GM12878 (cell line): ENCODE results near the gene HDAC7. TPM values are rescaled to one million over a fixed set of nuclear protein-coding genes. Genes with fewer than 3 reads are reported as not detected.
A peak's percentile ranks its signal among the peaks of the same experiment; 100 is the strongest.

Source experiments
- ATAC-seq: fragments of 200-7000 bp; cut with Tn5 transposase; 3 replicates; pipeline ENCODE4 v1.9.1; 2020; ENCODE audit warnings: mild to moderate bottlenecking, moderate library complexity
- BruUV-seq: library from RNA; stranded (reverse); fragments of 400-500 nt; replicated peaks from 2 replicates; lab custom pipeline; 2021; lab: Mats Ljungman, UMichigan
- CTCF ChIA-PET: fragments of 300-600 bp; sonication (Branson Sonifier 250); formaldehyde crosslinking; extraction: SDS; loops from one replicate; lab custom pipeline; 2021; ENCODE audit warnings: inconsistent platforms; lab: Yijun Ruan, JAX
- POLR2A ChIA-PET: fragments of 350-600 bp; formaldehyde crosslinking; extraction: SDS; loops from one replicate; lab custom pipeline; 2021; ENCODE audit warnings: inconsistent platforms; lab: Charles Lee
- RAD21 ChIA-PET: fragments of 300-600 bp; sonication (Branson Sonifier 250); formaldehyde crosslinking; loops from one replicate; lab custom pipeline; 2023; ENCODE audit warnings: antibody characterized with exemption; ENCODE audit not compliant: unreplicated experiment; lab: Charles Lee
- SMC1A ChIA-PET: fragments of 300-600 bp; sonication (Branson Sonifier 250); formaldehyde crosslinking; loops from one replicate; lab custom pipeline; 2023; ENCODE audit not compliant: unreplicated experiment, uncharacterized antibody; lab: Charles Lee
- DNase-seq: peaks from one replicate; pipeline ENCODE4 v3.0.0-alpha.2; 2011; ENCODE audit warnings: low read depth, low spot score
- FAIRE-seq: peaks from 3 replicates; lab custom pipeline; 2011; peaks lifted over from hg19 to GRCh38; lab: Jason Lieb, UNC
- H2AFZ ChIP-seq: 2 replicates; pipeline ENCODE4 v1.6.0; 2011; ENCODE audit warnings: low read depth, low read length, control low read depth; ENCODE audit not compliant: control insufficient read depth
- H3K27ac ChIP-seq: 2 replicates; pipeline ENCODE4 v1.5.1; 2011; ENCODE audit warnings: control low read depth; ENCODE audit not compliant: control insufficient read depth, insufficient read depth
- H3K27me3 ChIP-seq, 2 experiments: replicated peaks in 1 of 2; 2 replicates each; pipeline versions ENCODE4 v1.6.0 to v1.6.1; 2011; ENCODE audit warnings: low read length in 1 of 2; ENCODE audit not compliant: control insufficient read depth in 2 of 2, insufficient read depth in 2 of 2
- H3K36me3 ChIP-seq, 2 experiments: 2 replicates each; pipeline ENCODE4 v1.5.1; 2011; ENCODE audit warnings: low read length in 1 of 2; ENCODE audit not compliant: control insufficient read depth in 2 of 2, insufficient read depth in 2 of 2
- H3K4me1 ChIP-seq: 2 replicates; pipeline ENCODE4 v1.6.1; 2011; ENCODE audit warnings: mild to moderate bottlenecking, low read length, moderate library complexity, mixed read lengths; ENCODE audit not compliant: control insufficient read depth, insufficient read depth
- H3K4me2 ChIP-seq: 2 replicates; pipeline ENCODE4 v1.6.0; 2011; ENCODE audit warnings: control low read depth; ENCODE audit not compliant: control insufficient read depth, insufficient read depth
- H3K4me3 ChIP-seq: fragments of 200-600 bp; sonication (generic); 2 replicates; pipeline ENCODE4 v1.5.1; 2016
- H3K79me2 ChIP-seq: 2 replicates; pipeline ENCODE4 v1.6.0; 2011; ENCODE audit warnings: low read length; ENCODE audit not compliant: control insufficient read depth, insufficient read depth
- H3K9ac ChIP-seq: 2 replicates; pipeline ENCODE4 v1.8.0; 2011; ENCODE audit warnings: low read length, control low read depth, mixed read lengths; ENCODE audit not compliant: control insufficient read depth, insufficient read depth
- H3K9me3 ChIP-seq: replicated peaks from 3 replicates; pipeline ENCODE4 v1.5.1; 2011; ENCODE audit warnings: mild to moderate bottlenecking, low read length; ENCODE audit not compliant: control insufficient read depth, insufficient read depth
- H4K20me1 ChIP-seq: 2 replicates; pipeline ENCODE4 v1.6.0; 2011; ENCODE audit not compliant: control insufficient read depth, insufficient read depth
- ATF3 ChIP-seq: IDR thresholded peaks from 2 replicates; pipeline ENCODE4 v1.6.1; 2011; ENCODE audit warnings: low read depth, mild to moderate bottlenecking, low read length, moderate library complexity, borderline replicate concordance; ENCODE audit errors: extremely low read depth
- CHD4 ChIP-seq: fragments of 200-600 bp; sonication (generic); IDR thresholded peaks from 2 replicates; pipeline ENCODE4 v1.6.1; 2016; ENCODE audit warnings: mild to moderate bottlenecking
- FOS ChIP-seq: IDR thresholded peaks from 3 replicates; pipeline ENCODE4 v1.6.1; 2011; ENCODE audit warnings: borderline replicate concordance; ENCODE audit not compliant: insufficient read length; ENCODE audit errors: extremely low read depth
- FOXK2 ChIP-seq: fragments of 450-650 bp; IDR thresholded peaks from 2 replicates; pipeline ENCODE4 v1.6.1; 2017; ENCODE audit warnings: mild to moderate bottlenecking, moderate library complexity
- GABPA ChIP-seq: IDR thresholded peaks from 2 replicates; pipeline ENCODE4 v1.6.1; 2014; ENCODE audit warnings: antibody characterized with exemption, low read depth, mild to moderate bottlenecking, inconsistent platforms
- NR2C1 ChIP-seq: fragments of 450-650 bp; IDR thresholded peaks from 2 replicates; pipeline ENCODE4 v1.6.1; 2017; ENCODE audit warnings: antibody characterized with exemption, mild to moderate bottlenecking, moderate library complexity
- NRF1 ChIP-seq: conservative IDR thresholded peaks from 2 replicates; pipeline ENCODE4 v1.6.1; 2011; ENCODE audit warnings: mild to moderate bottlenecking, low read depth, low read length, improper control_type of control experiment
- PML ChIP-seq: IDR thresholded peaks from 2 replicates; pipeline ENCODE4 v1.6.1; 2012; ENCODE audit warnings: low read length, inconsistent platforms
- RBBP5 ChIP-seq: fragments of 200-600 bp; sonication (generic); conservative IDR thresholded peaks from 2 replicates; pipeline ENCODE4 v1.6.1; 2016
- SMARCA5 ChIP-seq: fragments of 450-650 bp; IDR thresholded peaks from 2 replicates; pipeline ENCODE4 v1.6.1; 2017; ENCODE audit warnings: mild to moderate bottlenecking
- STAT1 ChIP-seq: fragments of 450-650 bp; conservative IDR thresholded peaks from 2 replicates; pipeline ENCODE4 v1.6.1; 2014; ENCODE audit warnings: antibody characterized with exemption, mild to moderate bottlenecking
- TCF12 ChIP-seq: IDR thresholded peaks from 2 replicates; pipeline ENCODE4 v1.6.1; 2011; ENCODE audit warnings: low read depth, mild to moderate bottlenecking, low read length
- ZNF217 ChIP-seq: fragments of 450-650 bp; IDR thresholded peaks from 2 replicates; pipeline ENCODE4 v1.6.1; 2017; ENCODE audit warnings: antibody characterized with exemption, mild to moderate bottlenecking
- whole genome bisulfite sequencing: methylation state at CpG from one replicate; pipeline ENCODE4 v1.1.6; 2016; ENCODE audit warnings: low lambda C conversion rate; ENCODE audit not compliant: insufficient replicate concordance, insufficient coverage; ENCODE audit errors: missing lambda C conversion rate; 5-methylcytosine and 5-hydroxymethylcytosine counted together
- in situ Hi-C: fragments of 300-500 bp; cut with MboI; formaldehyde crosslinking; loops from 9 replicates; pipeline ENCODE4 v1.14.3; 2018; ENCODE audit warnings: mixed read lengths
- intact Hi-C: fragments of 100-400 bp; cut with micrococcal nuclease; formaldehyde crosslinking; loops from one replicate; pipeline ENCODE4 v1.14.2; 2022; ENCODE audit not compliant: unreplicated experiment
- polyA plus RNA-seq, 11 experiments: library from polyadenylated mRNA; depleted of rRNA in 4 of 11; unstranded in 6 of 11; stranded (reverse) in 5 of 11; fragments of >200 nt; fragmentation: Nextera tagmentation in 4 of 11; fragmentation: Illumina TruSeq in 1 of 11; extraction: Ambion mirVana in 4 of 11; extraction: Trizol in 1 of 11; gene quantifications; 1 replicate in 1 of 11; 2 replicates in 10 of 11; pipeline versions ENCODE4 v1.2.1 to v1.2.3, GENCODE V29; 2011 to 2016; ENCODE audit warnings: inconsistent platforms in 2 of 11, missing spikeins in 2 of 11, low read depth in 1 of 11
- total RNA-seq, 4 experiments: library from RNA; depleted of rRNA in 3 of 4; stranded (reverse); fragments of >200 nt in 3 of 4; fragmentation: Illumina TruSeq in 1 of 4; extraction: Trizol in 1 of 4; gene quantifications; 2 replicates each; pipeline versions ENCODE4 v1.2.1 to v1.2.3, GENCODE V29; 2013 to 2021
- TF ChIP-seq, protein P1 (sequence below): IDR thresholded peaks from 2 replicates; pipeline ENCODE4 v1.6.1; 2012; ENCODE audit warnings: low read depth, low read length, improper control_type of control experiment
- TF ChIP-seq, protein P2 (sequence below), 3 experiments: IDR thresholded peaks in 2 of 3; conservative IDR thresholded peaks in 1 of 3; 2 replicates each; pipeline ENCODE4 v1.5.1; 2011; ENCODE audit warnings: low read depth in 3 of 3, low read length in 3 of 3, mild to moderate bottlenecking in 3 of 3, control low read depth in 2 of 3, moderate library complexity in 2 of 3, inconsistent platforms in 1 of 3, mixed read lengths in 1 of 3; ENCODE audit not compliant: control insufficient read depth in 2 of 3, insufficient read depth in 1 of 3; ENCODE audit errors: extremely low read depth in 1 of 3

Gene HDAC7
- total and polyA plus RNA-seq, 10 of the 15 experiments (the other 5 are each of a cell fraction or from before 2014, with no cell fraction given), result 0.47 to 18.3 (median 5.4) TPM

DNA sequence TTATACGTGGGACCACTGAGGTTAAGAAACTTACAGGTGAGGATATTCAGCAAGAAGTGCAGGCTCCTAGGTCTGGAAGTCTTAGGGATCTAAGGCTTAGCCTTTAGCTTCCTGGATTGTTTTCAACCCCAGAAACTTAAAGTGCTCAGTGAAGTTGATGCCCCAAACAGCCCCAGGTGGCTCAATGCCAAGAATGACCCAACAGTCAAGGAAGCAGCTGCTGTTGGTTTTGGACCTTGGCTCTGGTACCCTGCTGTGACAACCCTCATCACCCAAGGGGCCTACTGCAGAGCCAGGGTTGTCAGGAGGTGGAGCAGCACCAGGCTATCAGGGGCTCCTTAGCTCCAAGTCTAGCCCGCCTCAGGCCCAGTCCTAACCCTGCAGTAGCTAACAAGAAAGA, 48.3 kb upstream of the HDAC7 start:
- H4K20me1 ChIP-seq, result no peaks in the 10 kb centered on the region
- no peak overlapping the region for H3K9ac ChIP-seq
- no peaks in the 10 kb centered on the region for H3K27me3 ChIP-seq
- no peak overlapping the region for H3K27ac ChIP-seq
- POLR2A ChIA-PET, result interaction anchor here (1.0 to 3.3 kb wide), 4 partner anchors 13 to 55 kb away, joined by 4 to 27 read pairs (median 16); partner anchors contain the start of gene VDR
- SMC1A ChIA-PET, result interaction anchor here (1.1 to 9.0 kb wide), 7 partner anchors 16 to 291 kb away, joined by 3 to 118 read pairs (median 4); partner anchors contain the start of gene VDR
- CTCF ChIA-PET, result interaction anchor here (0.7 to 8.3 kb wide), 11 partner anchors 16 to 750 kb away, joined by 3 to 94 read pairs (median 4); partner anchors contain the start of genes CCDC184 and TMEM106C
- no peak overlapping the region for H3K4me3 ChIP-seq
- H3K79me2 ChIP-seq, result no peaks in the 10 kb centered on the region
- no peaks in the 10 kb centered on the region for H3K36me3 ChIP-seq
- no TSS peak for BruUV-seq
- FAIRE-seq (no peak), DNase-seq (no peak), ATAC-seq (peak; percentile 28)
- TF ChIP-seq CHD4 (no peak), NR2C1 (no peak), SMARCA5 (0 out of 2 replicates have a peak, but pooled peaks have one; percentile 42)
- peaks cover 31% of the 10 kb centered on the region for H3K4me1 ChIP-seq
- H3K9me3 ChIP-seq, result no peaks in the 10 kb centered on the region
- in situ Hi-C loops (no loop called here), intact Hi-C loops (loop anchor here (5.0 kb wide), 1 partner anchor 94 kb away; the partner anchor contains the start of gene TMEM106C)
- RAD21 ChIA-PET, result interaction anchor here (1.3 to 3.7 kb wide), 8 partner anchors 12 to 81 kb away, joined by 5 to 44 read pairs (median 10); partner anchors contain the start of gene VDR
- peak overlapping the region; percentile 45 for H3K4me2 ChIP-seq
- 83% methylated on average over 2 of the region's 2 CpGs for WGBS
- no peak overlapping the region for H2AFZ ChIP-seq

- FAIRE-seq, result peak; percentile 35
- ChIA-PET POLR2A (interaction anchor here (1.5 to 3.3 kb wide), 3 partner anchors 13 to 38 kb away, joined by 4 to 27 read pairs (median 22); partner anchors contain the start of gene VDR), CTCF (interaction anchor here (0.8 to 8.3 kb wide), 6 partner anchors 17 to 315 kb away, joined by 3 to 94 read pairs (median 14); partner anchors contain the start of genes CCDC184 and TMEM106C), RAD21 (interaction anchor here (1.8 to 3.7 kb wide), 3 partner anchors 17 to 32 kb away, joined by 10 to 44 read pairs (median 17); no protein-coding TSS in a partner anchor), SMC1A (interaction anchor here (1.1 to 9.0 kb wide), 6 partner anchors 17 to 86 kb away, joined by 3 to 118 read pairs (median 4); partner anchors contain the start of gene VDR)
- H2AFZ ChIP-seq, result no peak overlapping the region
- no peak overlapping the region for H3K4me2 ChIP-seq
- H3K9ac ChIP-seq, result no peak overlapping the region
- WGBS, result 83% methylated on average over 4 of the region's 4 CpGs
- no peak overlapping the region for H3K27ac ChIP-seq
- no peak for DNase-seq
- no TSS peak for BruUV-seq
- no peaks in the 10 kb centered on the region for H3K36me3 ChIP-seq
- in situ Hi-C loops, result no loop called here
- intact Hi-C loops, result loop anchor here (5.0 kb wide), 1 partner anchor 95 kb away; the partner anchor contains the start of gene TMEM106C
- H3K9me3 ChIP-seq, result no peaks in the 10 kb centered on the region
- no peaks in the 10 kb centered on the region for H3K27me3 ChIP-seq
- H4K20me1 ChIP-seq, result no peaks in the 10 kb centered on the region
- no peaks in the 10 kb centered on the region for H3K79me2 ChIP-seq
- no peak for ATAC-seq
- H3K4me1 ChIP-seq, result peaks cover 31% of the 10 kb centered on the region
- no peak overlapping the region for H3K4me3 ChIP-seq
- TF ChIP-seq ZNF217 (no peak), STAT1 (no peak), TCF12 (no peak), RBBP5 (no peak), PML (no peak), FOXK2 (no peak), GABPA (no peak), ATF3 (no peak), FOS (no peak), NRF1 (no peak)
- TF ChIP-seq, protein P1, sequence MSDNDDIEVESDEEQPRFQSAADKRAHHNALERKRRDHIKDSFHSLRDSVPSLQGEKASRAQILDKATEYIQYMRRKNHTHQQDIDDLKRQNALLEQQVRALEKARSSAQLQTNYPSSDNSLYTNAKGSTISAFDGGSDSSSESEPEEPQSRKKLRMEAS, result no peak
- TF ChIP-seq, protein P2, sequence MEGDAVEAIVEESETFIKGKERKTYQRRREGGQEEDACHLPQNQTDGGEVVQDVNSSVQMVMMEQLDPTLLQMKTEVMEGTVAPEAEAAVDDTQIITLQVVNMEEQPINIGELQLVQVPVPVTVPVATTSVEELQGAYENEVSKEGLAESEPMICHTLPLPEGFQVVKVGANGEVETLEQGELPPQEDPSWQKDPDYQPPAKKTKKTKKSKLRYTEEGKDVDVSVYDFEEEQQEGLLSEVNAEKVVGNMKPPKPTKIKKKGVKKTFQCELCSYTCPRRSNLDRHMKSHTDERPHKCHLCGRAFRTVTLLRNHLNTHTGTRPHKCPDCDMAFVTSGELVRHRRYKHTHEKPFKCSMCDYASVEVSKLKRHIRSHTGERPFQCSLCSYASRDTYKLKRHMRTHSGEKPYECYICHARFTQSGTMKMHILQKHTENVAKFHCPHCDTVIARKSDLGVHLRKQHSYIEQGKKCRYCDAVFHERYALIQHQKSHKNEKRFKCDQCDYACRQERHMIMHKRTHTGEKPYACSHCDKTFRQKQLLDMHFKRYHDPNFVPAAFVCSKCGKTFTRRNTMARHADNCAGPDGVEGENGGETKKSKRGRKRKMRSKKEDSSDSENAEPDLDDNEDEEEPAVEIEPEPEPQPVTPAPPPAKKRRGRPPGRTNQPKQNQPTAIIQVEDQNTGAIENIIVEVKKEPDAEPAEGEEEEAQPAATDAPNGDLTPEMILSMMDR (IDR thresholded peaks at IDR 0.05 in 2 of 3, conservative IDR thresholded peaks at IDR 0.05 in 1 of 3; ENCODE audit: control insufficient read depth in 2 of 3, extremely low read depth in 1 of 3, insufficient read depth in 1 of 3, low read depth in 3 of 3, low read length in 3 of 3), result no peak
Observed at GRCh38 chr12:47867495-47867941, 47.8 kb upstream of the HDAC7 start.
